HepG2 (cell line): ENCODE data around the gene SEMA3B. TPM values are rescaled to one million over a fixed set of nuclear protein-coding genes. Genes with fewer than 3 reads are reported as not detected.

Source experiments
- E2F5 ChIP-seq: sonication (generic); formaldehyde crosslinking; conservative IDR thresholded peaks from 2 replicates; pipeline ENCODE4 v1.4.0; 2020; ENCODE audit warnings: missing genetic modification reagents
- HNF1B ChIP-seq: sonication (generic); formaldehyde crosslinking; IDR thresholded peaks from 2 replicates; pipeline ENCODE4 v1.5.1; 2020; ENCODE audit warnings: mild to moderate bottlenecking, moderate library complexity, missing genetic modification reagents
- KLF9 ChIP-seq: IDR thresholded peaks from 2 replicates; pipeline ENCODE4 v1.6.1; 2016; ENCODE audit warnings: low read depth
- ZBTB40 ChIP-seq, 2 experiments: fragments of 450-650 bp in 1 of 2; sonication (generic) in 1 of 2; formaldehyde crosslinking in 1 of 2; IDR thresholded peaks; 2 replicates each; pipeline versions ENCODE4 v1.6.1 to v1.8.0; 2016 to 2022; ENCODE audit warnings: antibody characterized with exemption in 1 of 2, mild to moderate bottlenecking in 1 of 2, missing genetic modification reagents in 1 of 2
- ZNF142 ChIP-seq: sonication (generic); formaldehyde crosslinking; IDR thresholded peaks from 2 replicates; pipeline ENCODE4 v1.4.0; 2020; ENCODE audit warnings: missing genetic modification reagents
- ZNF160 ChIP-seq: sonication (generic); formaldehyde crosslinking; IDR thresholded peaks from 2 replicates; pipeline ENCODE4 v1.8.0; 2022; ENCODE audit warnings: mild to moderate bottlenecking, inconsistent platforms, missing genetic modification reagents
- ZNF335 ChIP-seq: sonication (generic); formaldehyde crosslinking; IDR thresholded peaks from 2 replicates; pipeline ENCODE4 v1.4.0; 2020; ENCODE audit warnings: missing genetic modification reagents
- ZNF460 ChIP-seq: sonication (generic); formaldehyde crosslinking; IDR thresholded peaks from 2 replicates; pipeline ENCODE4 v1.5.1; 2020; ENCODE audit warnings: missing genetic modification reagents, mild to moderate bottlenecking, borderline replicate concordance
- polyA plus RNA-seq, 8 experiments: library from polyadenylated mRNA; depleted of rRNA in 3 of 8; stranded (reverse) in 7 of 8; unstranded in 1 of 8; fragments of >200 nt; fragmentation: Illumina TruSeq in 4 of 8; extraction: Trizol in 4 of 8; gene quantifications; 2 replicates each; pipeline versions ENCODE4 v1.2.1 to v1.2.3, GENCODE V29; 2011 to 2016; ENCODE audit warnings: low read depth in 4 of 8, missing spikeins in 1 of 8, mixed read lengths in 1 of 8; ENCODE audit not compliant: insufficient read depth in 1 of 8
- total RNA-seq, 5 experiments: library from RNA; depleted of rRNA; stranded (reverse); fragments of >200 nt; fragmentation: Illumina TruSeq; extraction: Trizol; gene quantifications; 2 replicates each; pipeline ENCODE4 v1.2.3, GENCODE V29; 2016; ENCODE audit warnings: low read depth in 1 of 5

Gene SEMA3B
- total and polyA plus RNA-seq, 2 of the 13 experiments (the other 11 are each of a cell fraction or from before 2014, with no cell fraction given) = 93.2 to 158 TPM

GRCh38 chr3:50260027-50260941 is 8.7 kb upstream of the SEMA3B start (continued):
- TF ChIP-seq ZBTB40 (IDR thresholded peaks at IDR 0.05) (no peak), ZBTB40 (CRISPR knock-in tag; IDR thresholded peaks at IDR 0.05) (peak; percentile 40), HNF1B (CRISPR knock-in tag) (peak; percentile 63), ZNF142 (CRISPR knock-in tag) (peak; percentile 69), ZNF335 (CRISPR knock-in tag) (no peak), KLF9 (CRISPR knock-in tag) (no peak), ZNF460 (CRISPR knock-in tag) (no peak), ZNF160 (CRISPR knock-in tag) (peak; percentile 76), E2F5 (CRISPR knock-in tag) (no peak)
